K562 (cell line): ENCODE measurements around the gene CACNB2.

Source experiments
- CBX5 ChIP-seq: IDR thresholded peaks from 2 replicates; pipeline ENCODE4 v1.6.1; 2014; ENCODE audit warnings: low read depth, borderline replicate concordance
- FOXP1 ChIP-seq: sonication (generic); formaldehyde crosslinking; IDR thresholded peaks from 2 replicates; pipeline ENCODE4 v1.8.0; 2022; ENCODE audit warnings: mild to moderate bottlenecking, missing genetic modification reagents
- PCBP2 ChIP-seq: fragments of 200-400 bp; formaldehyde crosslinking; IDR thresholded peaks from 2 replicates; pipeline ENCODE4 v1.6.1; 2018; ENCODE audit warnings: low read length, low read depth, mild to moderate bottlenecking, moderate library complexity; ENCODE audit not compliant: poor library complexity, severe bottlenecking
- TEAD4 ChIP-seq, 2 experiments: sonication (generic) in 1 of 2; formaldehyde crosslinking in 1 of 2; IDR thresholded peaks; 2 replicates each; pipeline versions ENCODE4 v1.6.1 to v1.8.0; 2012 to 2022; ENCODE audit warnings: borderline replicate concordance in 1 of 2, inconsistent platforms in 1 of 2, low read length in 1 of 2, mild to moderate bottlenecking in 1 of 2, missing genetic modification reagents in 1 of 2
- TF ChIP-seq, protein P1 (sequence below), 3 experiments: IDR thresholded peaks in 2 of 3; conservative IDR thresholded peaks in 1 of 3; 2 replicates each; pipeline ENCODE4 v1.5.1; 2011 to 2012; ENCODE audit warnings: low read length in 3 of 3, mild to moderate bottlenecking in 3 of 3, control low read depth in 2 of 3, improper control_type of control experiment in 1 of 3, inconsistent platforms in 1 of 3, low read depth in 1 of 3, mixed read lengths in 1 of 3, moderate library complexity in 1 of 3; ENCODE audit not compliant: insufficient read depth in 2 of 3
- TF ChIP-seq, protein P2 (sequence below), 2 experiments: fragments of 450-650 bp; formaldehyde crosslinking in 1 of 2; IDR thresholded peaks; 2 replicates each; pipeline versions ENCODE4 v1.4.0 to v1.6.1; 2014 to 2020; ENCODE audit warnings: mild to moderate bottlenecking in 2 of 2, borderline replicate concordance in 1 of 2, low read depth in 1 of 2

DNA sequence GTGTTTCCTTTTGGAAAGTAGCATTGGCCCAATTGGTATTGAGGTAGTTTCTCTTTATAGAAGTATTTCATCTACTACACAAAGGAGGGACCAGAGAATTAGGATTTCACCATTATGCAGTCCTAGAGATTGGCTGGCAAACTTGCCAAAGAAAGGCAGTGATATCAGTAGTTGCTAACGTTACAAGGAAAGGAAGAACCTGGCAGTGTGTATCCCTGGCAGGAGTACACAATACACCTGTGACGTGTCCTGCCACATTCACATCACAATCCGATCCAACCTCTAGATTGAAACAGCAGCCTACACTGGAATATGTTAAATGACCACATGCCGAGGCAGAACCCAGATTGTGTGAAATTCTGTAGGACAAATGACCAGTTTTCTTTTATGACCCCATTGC lies 81.7 kb downstream of the CACNB2 start:
- TF ChIP-seq CBX5 (no peak), TEAD4 (IDR thresholded peaks at IDR 0.05; ENCODE audit: low read length) (no peak), TEAD4 (CRISPR knock-in tag; IDR thresholded peaks at IDR 0.05; ENCODE audit: borderline replicate concordance) (no peak), FOXP1 (no peak), PCBP2 (no peak)
- TF ChIP-seq, protein P1, sequence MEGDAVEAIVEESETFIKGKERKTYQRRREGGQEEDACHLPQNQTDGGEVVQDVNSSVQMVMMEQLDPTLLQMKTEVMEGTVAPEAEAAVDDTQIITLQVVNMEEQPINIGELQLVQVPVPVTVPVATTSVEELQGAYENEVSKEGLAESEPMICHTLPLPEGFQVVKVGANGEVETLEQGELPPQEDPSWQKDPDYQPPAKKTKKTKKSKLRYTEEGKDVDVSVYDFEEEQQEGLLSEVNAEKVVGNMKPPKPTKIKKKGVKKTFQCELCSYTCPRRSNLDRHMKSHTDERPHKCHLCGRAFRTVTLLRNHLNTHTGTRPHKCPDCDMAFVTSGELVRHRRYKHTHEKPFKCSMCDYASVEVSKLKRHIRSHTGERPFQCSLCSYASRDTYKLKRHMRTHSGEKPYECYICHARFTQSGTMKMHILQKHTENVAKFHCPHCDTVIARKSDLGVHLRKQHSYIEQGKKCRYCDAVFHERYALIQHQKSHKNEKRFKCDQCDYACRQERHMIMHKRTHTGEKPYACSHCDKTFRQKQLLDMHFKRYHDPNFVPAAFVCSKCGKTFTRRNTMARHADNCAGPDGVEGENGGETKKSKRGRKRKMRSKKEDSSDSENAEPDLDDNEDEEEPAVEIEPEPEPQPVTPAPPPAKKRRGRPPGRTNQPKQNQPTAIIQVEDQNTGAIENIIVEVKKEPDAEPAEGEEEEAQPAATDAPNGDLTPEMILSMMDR (IDR thresholded peaks at IDR 0.05 in 2 of 3, conservative IDR thresholded peaks at IDR 0.05 in 1 of 3; ENCODE audit: insufficient read depth in 2 of 3, low read depth in 1 of 3, low read length in 3 of 3): no peak
- TF ChIP-seq, protein P2, sequence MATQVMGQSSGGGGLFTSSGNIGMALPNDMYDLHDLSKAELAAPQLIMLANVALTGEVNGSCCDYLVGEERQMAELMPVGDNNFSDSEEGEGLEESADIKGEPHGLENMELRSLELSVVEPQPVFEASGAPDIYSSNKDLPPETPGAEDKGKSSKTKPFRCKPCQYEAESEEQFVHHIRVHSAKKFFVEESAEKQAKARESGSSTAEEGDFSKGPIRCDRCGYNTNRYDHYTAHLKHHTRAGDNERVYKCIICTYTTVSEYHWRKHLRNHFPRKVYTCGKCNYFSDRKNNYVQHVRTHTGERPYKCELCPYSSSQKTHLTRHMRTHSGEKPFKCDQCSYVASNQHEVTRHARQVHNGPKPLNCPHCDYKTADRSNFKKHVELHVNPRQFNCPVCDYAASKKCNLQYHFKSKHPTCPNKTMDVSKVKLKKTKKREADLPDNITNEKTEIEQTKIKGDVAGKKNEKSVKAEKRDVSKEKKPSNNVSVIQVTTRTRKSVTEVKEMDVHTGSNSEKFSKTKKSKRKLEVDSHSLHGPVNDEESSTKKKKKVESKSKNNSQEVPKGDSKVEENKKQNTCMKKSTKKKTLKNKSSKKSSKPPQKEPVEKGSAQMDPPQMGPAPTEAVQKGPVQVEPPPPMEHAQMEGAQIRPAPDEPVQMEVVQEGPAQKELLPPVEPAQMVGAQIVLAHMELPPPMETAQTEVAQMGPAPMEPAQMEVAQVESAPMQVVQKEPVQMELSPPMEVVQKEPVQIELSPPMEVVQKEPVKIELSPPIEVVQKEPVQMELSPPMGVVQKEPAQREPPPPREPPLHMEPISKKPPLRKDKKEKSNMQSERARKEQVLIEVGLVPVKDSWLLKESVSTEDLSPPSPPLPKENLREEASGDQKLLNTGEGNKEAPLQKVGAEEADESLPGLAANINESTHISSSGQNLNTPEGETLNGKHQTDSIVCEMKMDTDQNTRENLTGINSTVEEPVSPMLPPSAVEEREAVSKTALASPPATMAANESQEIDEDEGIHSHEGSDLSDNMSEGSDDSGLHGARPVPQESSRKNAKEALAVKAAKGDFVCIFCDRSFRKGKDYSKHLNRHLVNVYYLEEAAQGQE (IDR thresholded peaks at IDR 0.05; ENCODE audit: borderline replicate concordance): no peak
- TF ChIP-seq, protein P2 (CRISPR knock-in tag; IDR thresholded peaks at IDR 0.05; ENCODE audit: low read depth): no peak
